ENCODE data around the gene DIS3L2. TPM values are rescaled to one million over a fixed set of nuclear protein-coding genes. Genes with fewer than 3 reads are reported as not detected.

The DIS3L2 gene
- total and polyA plus RNA-seq, 2 of the 8 experiments (the other 6 are each of a cell fraction or from before 2014, with no cell fraction given) = 11.5 to 21.6 TPM

DNA sequence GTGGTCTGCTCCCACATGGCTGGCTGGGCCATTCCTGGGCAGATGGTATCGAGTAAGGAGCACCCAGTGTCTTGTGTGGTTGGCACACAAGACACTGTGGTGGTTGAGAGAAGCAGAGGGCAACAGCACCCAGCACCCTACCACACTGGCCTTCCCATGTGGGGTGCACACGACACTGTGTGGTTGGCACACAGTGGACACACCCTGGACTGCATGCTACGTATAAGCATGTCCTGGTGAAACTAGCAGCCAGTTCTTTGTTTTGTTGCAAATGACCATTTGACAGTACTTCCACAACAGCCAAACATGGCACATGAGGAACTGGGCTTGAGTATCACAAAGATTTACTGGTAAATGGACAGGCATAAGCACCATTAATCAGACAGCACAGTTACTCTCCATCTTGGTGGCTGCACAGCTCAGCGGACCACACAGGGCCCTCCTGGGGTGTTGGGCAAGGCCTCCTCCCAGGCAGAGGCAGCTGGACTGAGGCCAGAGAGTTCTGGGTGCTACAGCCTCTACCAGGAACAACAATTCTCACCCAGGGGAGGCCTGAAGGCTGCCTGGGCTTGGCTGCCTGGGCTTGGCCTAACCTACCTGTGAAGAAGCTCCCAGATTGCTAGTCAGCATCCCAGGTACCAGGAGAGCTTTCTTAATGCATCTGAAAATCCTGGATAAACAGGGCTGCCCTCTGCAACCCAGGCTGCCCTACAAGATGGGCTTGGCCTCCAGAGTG, 357.7 kb downstream of the DIS3L2 start (continued):
- TF ChIP-seq, protein P1, sequence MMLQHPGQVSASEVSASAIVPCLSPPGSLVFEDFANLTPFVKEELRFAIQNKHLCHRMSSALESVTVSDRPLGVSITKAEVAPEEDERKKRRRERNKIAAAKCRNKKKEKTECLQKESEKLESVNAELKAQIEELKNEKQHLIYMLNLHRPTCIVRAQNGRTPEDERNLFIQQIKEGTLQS (IDR thresholded peaks at IDR 0.05; ENCODE audit: insufficient read depth, low read depth, low read length) = no peak
- TF ChIP-seq CHD7 (IDR thresholded peaks at IDR 0.05; ENCODE audit: insufficient replicate concordance, low read length) (no peak), GTF2F1 (IDR thresholded peaks at IDR 0.05; ENCODE audit: borderline replicate concordance, low read depth, low read length) (no peak), EGR1 (IDR thresholded peaks at IDR 0.05; ENCODE audit: borderline replicate concordance, low read depth, low read length) (no peak), PHF8 (conservative IDR thresholded peaks at IDR 0.05; ENCODE audit: low read depth, low read length) (no peak)

All from H1 (cell line).